ENCODE results near the gene ATF3. TPM values are rescaled to one million over a fixed set of nuclear protein-coding genes. Genes with fewer than 3 reads are reported as not detected.

ATF3 gene
- total RNA-seq, 1 donor from 2014 or later, result 34.9 TPM

GRCh38 chr1:212664409-212665199 lies 56.0 kb downstream of the ATF3 start:
- no peaks in the 10 kb centered on the region for H3K9me3 ChIP-seq
- no peak for TF ChIP-seq POLR2A (IDR thresholded peaks at IDR 0.05)
- TF ChIP-seq POLR2AphosphoS5 (IDR thresholded peaks at IDR 0.05; ENCODE audit: insufficient read depth in 1 of 2, low read depth in 1 of 2), result no peak
- TF ChIP-seq, protein P1, sequence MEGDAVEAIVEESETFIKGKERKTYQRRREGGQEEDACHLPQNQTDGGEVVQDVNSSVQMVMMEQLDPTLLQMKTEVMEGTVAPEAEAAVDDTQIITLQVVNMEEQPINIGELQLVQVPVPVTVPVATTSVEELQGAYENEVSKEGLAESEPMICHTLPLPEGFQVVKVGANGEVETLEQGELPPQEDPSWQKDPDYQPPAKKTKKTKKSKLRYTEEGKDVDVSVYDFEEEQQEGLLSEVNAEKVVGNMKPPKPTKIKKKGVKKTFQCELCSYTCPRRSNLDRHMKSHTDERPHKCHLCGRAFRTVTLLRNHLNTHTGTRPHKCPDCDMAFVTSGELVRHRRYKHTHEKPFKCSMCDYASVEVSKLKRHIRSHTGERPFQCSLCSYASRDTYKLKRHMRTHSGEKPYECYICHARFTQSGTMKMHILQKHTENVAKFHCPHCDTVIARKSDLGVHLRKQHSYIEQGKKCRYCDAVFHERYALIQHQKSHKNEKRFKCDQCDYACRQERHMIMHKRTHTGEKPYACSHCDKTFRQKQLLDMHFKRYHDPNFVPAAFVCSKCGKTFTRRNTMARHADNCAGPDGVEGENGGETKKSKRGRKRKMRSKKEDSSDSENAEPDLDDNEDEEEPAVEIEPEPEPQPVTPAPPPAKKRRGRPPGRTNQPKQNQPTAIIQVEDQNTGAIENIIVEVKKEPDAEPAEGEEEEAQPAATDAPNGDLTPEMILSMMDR (IDR thresholded peaks at IDR 0.05), result no peak
- intact Hi-C loops (cut with DNase I), result loop anchor here (5.0 kb wide), 1 partner anchor 118 kb away; no protein-coding TSS in a partner anchor
- peaks cover 15% of the 10 kb centered on the region for H3K4me1 ChIP-seq
- H3K36me3 ChIP-seq, result no peaks in the 10 kb centered on the region
- no peaks in the 10 kb centered on the region for H3K27me3 ChIP-seq
- H3K27ac ChIP-seq, result no peak overlapping the region
- peak; percentile 47 to 79 for DNase-seq (ENCODE audit: extremely low spot score in 2 of 2)
- H3K4me3 ChIP-seq, result no peak overlapping the region

DNA sequence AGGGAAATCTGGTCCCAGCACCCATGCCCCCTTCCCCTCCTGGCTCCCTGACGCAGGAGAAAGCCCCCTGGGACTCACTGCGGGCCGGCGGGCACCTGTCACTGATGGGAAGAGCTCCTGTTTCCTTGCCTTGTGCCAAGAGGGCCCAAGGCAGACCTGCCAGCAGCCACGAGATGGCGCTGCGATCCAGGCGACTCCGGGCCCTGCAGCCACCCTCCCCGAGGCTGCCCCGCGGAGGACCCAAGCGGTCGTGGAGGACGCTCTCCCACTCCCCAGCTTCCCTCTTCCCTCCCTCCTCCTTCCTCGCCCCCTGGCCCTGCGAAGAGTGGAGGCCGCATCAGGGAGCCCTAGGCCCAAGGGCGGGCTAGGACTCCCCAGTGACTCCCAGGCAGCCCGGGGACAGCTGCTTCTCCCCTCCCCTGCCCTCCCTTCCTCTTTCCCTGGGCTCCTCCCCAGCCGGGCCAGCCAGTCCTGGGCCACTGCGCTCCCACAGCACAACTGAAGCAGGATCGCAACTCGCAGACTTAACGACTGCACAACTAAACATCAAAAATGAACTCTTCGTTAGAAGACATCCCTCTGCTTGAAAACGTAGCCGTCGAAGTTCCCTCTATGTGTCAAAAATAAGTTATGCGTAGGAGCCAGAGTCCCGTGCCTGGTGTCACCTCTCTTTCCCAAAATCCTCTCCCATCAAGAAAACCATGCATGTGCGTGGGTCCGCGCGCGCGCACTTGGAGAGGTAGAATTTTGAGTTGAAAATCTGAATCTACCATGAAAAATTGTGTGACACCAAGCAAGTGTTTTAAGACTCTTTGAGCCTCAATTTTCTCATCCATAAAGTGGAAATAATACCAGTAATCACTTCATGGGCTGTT lies 56.9 kb downstream of the ATF3 start:
- peak in 1 of 2 donors; percentile 91 for DNase-seq (ENCODE audit: extremely low spot score in 2 of 2)
- Histone ChIP-seq H3K4me3 (peak overlapping the region; percentile 44 to 52), H3K36me3 (no peaks in the 10 kb centered on the region), H3K27me3 (no peaks in the 10 kb centered on the region), H3K4me1 (peaks cover 15% of the 10 kb centered on the region), H3K27ac (peak overlapping the region; percentile 58), H3K9me3 (no peaks in the 10 kb centered on the region)
- intact Hi-C loops (cut with DNase I), result loop anchor here (5.0 kb wide), 1 partner anchor 117 kb away; no protein-coding TSS in a partner anchor
- TF ChIP-seq POLR2A (IDR thresholded peaks at IDR 0.05) (no peak), POLR2AphosphoS5 (IDR thresholded peaks at IDR 0.05; ENCODE audit: insufficient read depth in 1 of 2, low read depth in 1 of 2) (peak in 1 of 2 donors; percentile 57)
- TF ChIP-seq, protein P1 (IDR thresholded peaks at IDR 0.05), result peak; percentile 73 to 95 (median 91)

- Histone ChIP-seq H3K36me3 (no peaks in the 10 kb centered on the region), H3K4me1 (peaks cover 15% of the 10 kb centered on the region), H3K27me3 (no peaks in the 10 kb centered on the region), H3K27ac (no peak overlapping the region), H3K4me3 (no peak overlapping the region), H3K9me3 (no peaks in the 10 kb centered on the region)
- TF ChIP-seq POLR2AphosphoS5 (IDR thresholded peaks at IDR 0.05; ENCODE audit: insufficient read depth in 1 of 2, low read depth in 1 of 2) (no peak), POLR2A (IDR thresholded peaks at IDR 0.05) (no peak)
- TF ChIP-seq, protein P1 (IDR thresholded peaks at IDR 0.05), result no peak
- intact Hi-C loops (cut with DNase I), result loop anchor here (5.0 kb wide), 1 partner anchor 116 kb away; no protein-coding TSS in a partner anchor
- DNase-seq (ENCODE audit: extremely low spot score in 2 of 2), result peak in 1 of 2 donors; percentile 91
Measured at GRCh38 chr1:212666116-212666775, 57.7 kb downstream of the ATF3 start.

DNA sequence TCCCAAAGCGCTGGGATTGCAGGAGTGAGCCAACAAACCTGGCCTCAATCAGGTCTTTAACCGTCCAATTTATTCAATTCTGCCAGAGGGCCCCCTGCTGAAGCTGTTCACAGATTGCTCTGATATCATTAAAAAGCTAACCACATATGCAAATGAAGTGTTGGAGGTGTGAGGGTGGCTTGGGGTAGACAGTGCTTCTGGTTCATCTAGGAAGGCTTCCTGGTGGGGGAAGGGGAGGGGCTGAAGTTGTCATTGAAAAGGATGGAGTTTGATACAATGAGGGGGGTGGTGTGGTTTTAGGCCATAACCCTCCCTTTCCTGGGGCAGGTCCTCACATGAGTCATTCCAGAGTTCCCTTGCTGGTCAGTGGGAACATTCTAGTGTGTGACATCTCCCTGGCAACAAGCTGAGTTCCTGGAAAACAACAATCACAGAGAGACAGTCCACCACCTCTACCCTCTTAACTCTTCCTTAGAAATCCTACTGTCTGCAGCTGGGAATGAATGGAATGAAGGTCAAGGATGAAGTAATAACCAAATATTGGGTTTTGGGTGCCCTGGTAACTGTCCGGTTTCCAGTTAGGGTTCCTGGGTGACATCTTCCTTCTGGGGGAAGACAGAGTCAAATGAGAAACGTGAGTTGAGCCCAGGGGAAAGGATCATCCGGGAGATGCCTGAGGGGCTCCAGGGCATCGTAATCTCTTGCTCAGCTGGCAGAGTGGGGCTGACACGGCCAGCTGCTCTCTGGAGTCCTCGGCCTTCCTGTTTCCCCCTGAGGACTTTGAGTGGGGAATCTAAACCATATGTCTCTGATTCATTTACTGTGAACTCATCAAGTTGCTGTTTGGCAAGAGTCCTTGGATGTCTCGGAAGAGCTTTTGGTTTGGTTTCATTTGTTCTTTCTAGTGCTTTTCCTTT lies 58.9 kb downstream of the ATF3 start:
- peaks cover 15% of the 10 kb centered on the region for H3K4me1 ChIP-seq
- H3K27ac ChIP-seq, result peak overlapping the region; percentile 90
- peak in 1 of 2 donors; percentile 70 for DNase-seq (ENCODE audit: extremely low spot score in 2 of 2)
- no peaks in the 10 kb centered on the region for H3K36me3 ChIP-seq
- H3K4me3 ChIP-seq, result peak overlapping the region in 1 of 2 donors; percentile 6
- no peaks in the 10 kb centered on the region for H3K27me3 ChIP-seq
- TF ChIP-seq POLR2A (IDR thresholded peaks at IDR 0.05), result no peak
- TF ChIP-seq POLR2AphosphoS5 (IDR thresholded peaks at IDR 0.05; ENCODE audit: insufficient read depth in 1 of 2, low read depth in 1 of 2), result peak; percentile 6 to 72
- H3K9me3 ChIP-seq, result no peaks in the 10 kb centered on the region
- intact Hi-C loops (cut with DNase I), result loop anchor here (5.0 kb wide), 1 partner anchor 115 kb away; no protein-coding TSS in a partner anchor

All from vagina (tissue), 2 donors.